Esophagus squamous epithelium (tissue), 5 donors: ENCODE data around the gene DLG5. TPM values are rescaled to one million over a fixed set of nuclear protein-coding genes. Genes with fewer than 3 reads are reported as not detected.

Source experiments
- DNase-seq: peaks from one replicate; lab custom pipeline; 2025; lab: John Stamatoyannopoulos, UW
- H3K27ac ChIP-seq, 4 donors: fragments of 200-600 bp; sonication (generic); one replicate each; pipeline ENCODE4 v1.5.1; 2016 to 2019; ENCODE audit warnings: mild to moderate bottlenecking in 1 of 4
- H3K27me3 ChIP-seq, 4 donors: fragments of 200-600 bp; sonication (generic); 1 replicate in 3 of 4; 2 replicates in 1 of 4; pipeline versions ENCODE4 v1.5.1 to v1.6.0; 2017 to 2021; ENCODE audit warnings: antibody characterized with exemption in 1 of 4
- H3K36me3 ChIP-seq, 3 donors: fragments of 200-600 bp; sonication (generic); one replicate each; pipeline ENCODE4 v1.5.1; 2016 to 2019
- H3K4me1 ChIP-seq, 3 donors: fragments of 200-600 bp; sonication (generic); one replicate each; pipeline ENCODE4 v1.5.1; 2017 to 2019
- H3K4me3 ChIP-seq, 4 donors: fragments of 200-600 bp; sonication (generic); 1 replicate in 3 of 4; 2 replicates in 1 of 4; pipeline ENCODE4 v1.5.1; 2016 to 2019; ENCODE audit warnings: mild to moderate bottlenecking in 2 of 4, moderate library complexity in 1 of 4
- H3K9me3 ChIP-seq, 3 donors: fragments of 200-600 bp; sonication (generic); one replicate each; pipeline ENCODE4 v1.5.1; 2016 to 2019
- POLR2A ChIP-seq, 4 donors: fragments of 450-650 bp; IDR thresholded peaks; one replicate each; pipeline ENCODE4 v1.6.1; 2017; ENCODE audit warnings: antibody characterized with exemption in 4 of 4, mild to moderate bottlenecking in 4 of 4, moderate library complexity in 3 of 4
- WGBS, 2 donors: methylation state at CpG; one replicate each; pipeline ENCODE4 v1.1.5; 2018; 5-methylcytosine and 5-hydroxymethylcytosine counted together
- intact Hi-C: fragments of 100-400 bp; cut with DNase I; formaldehyde crosslinking; loops from one replicate; pipeline ENCODE4 v1.15.0; 2022
- total RNA-seq, 4 donors: library from RNA; depleted of rRNA; stranded (reverse); fragments of >200 nt; gene quantifications; one replicate each; pipeline ENCODE4 v1.1.0, GENCODE V29; 2016
- TF ChIP-seq, protein P1 (sequence below), 6 experiments: fragments of 450-650 bp in 4 of 6; fragments of 200-600 bp in 2 of 6; sonication (generic) in 2 of 6; IDR thresholded peaks; one replicate each; pipeline ENCODE4 v1.5.1; 2016 to 2019; ENCODE audit warnings: antibody characterized with exemption in 6 of 6, mild to moderate bottlenecking in 4 of 6, moderate library complexity in 4 of 6
- donor health status: DM: yes; HTN: yes; CAD: no.

DLG5 gene
- total RNA-seq, 4 donors from 2014 or later: 34.1 to 50.9 (median 41.3) TPM

DNA sequence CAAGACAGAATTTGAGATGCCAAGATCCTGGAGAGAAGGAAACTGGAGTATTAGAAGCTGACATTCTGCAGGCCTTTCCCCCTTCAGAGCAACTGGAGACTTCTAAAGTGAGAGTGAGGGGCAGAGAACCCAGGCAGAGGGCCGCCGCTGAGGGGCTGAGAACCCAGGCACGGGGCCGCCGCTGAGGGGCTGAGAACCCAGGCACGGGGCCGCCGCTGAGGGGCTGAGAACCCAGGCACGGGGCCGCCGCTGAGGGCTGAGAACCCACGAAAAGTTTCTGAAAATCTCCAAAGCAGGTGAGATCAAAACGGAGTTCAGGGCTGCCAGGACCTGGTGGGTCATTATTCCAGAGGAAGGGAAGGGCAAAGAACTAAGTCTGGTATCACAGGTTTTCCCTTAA is 126.2 kb downstream of the DLG5 start:
- no peaks in the 10 kb centered on the region for H3K9me3 ChIP-seq
- 92 to 97% methylated on average over 13 of the region's 13 CpGs for WGBS, 2 donors
- H3K4me3 ChIP-seq: no peak overlapping the region
- no peak for DNase-seq
- peaks cover 6 to 98% (median 44%) of the 10 kb centered on the region in 3 donors for H3K36me3 ChIP-seq
- no peaks in the 10 kb centered on the region for H3K27me3 ChIP-seq
- TF ChIP-seq, protein P1, sequence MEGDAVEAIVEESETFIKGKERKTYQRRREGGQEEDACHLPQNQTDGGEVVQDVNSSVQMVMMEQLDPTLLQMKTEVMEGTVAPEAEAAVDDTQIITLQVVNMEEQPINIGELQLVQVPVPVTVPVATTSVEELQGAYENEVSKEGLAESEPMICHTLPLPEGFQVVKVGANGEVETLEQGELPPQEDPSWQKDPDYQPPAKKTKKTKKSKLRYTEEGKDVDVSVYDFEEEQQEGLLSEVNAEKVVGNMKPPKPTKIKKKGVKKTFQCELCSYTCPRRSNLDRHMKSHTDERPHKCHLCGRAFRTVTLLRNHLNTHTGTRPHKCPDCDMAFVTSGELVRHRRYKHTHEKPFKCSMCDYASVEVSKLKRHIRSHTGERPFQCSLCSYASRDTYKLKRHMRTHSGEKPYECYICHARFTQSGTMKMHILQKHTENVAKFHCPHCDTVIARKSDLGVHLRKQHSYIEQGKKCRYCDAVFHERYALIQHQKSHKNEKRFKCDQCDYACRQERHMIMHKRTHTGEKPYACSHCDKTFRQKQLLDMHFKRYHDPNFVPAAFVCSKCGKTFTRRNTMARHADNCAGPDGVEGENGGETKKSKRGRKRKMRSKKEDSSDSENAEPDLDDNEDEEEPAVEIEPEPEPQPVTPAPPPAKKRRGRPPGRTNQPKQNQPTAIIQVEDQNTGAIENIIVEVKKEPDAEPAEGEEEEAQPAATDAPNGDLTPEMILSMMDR (IDR thresholded peaks at IDR 0.05): no peak
- no peak for TF ChIP-seq POLR2A (IDR thresholded peaks at IDR 0.05)
- peaks cover 0 to 13% (median 6%) of the 10 kb centered on the region in 3 donors for H3K4me1 ChIP-seq
- intact Hi-C loops: no loop called here
- no peak overlapping the region for H3K27ac ChIP-seq

DNA sequence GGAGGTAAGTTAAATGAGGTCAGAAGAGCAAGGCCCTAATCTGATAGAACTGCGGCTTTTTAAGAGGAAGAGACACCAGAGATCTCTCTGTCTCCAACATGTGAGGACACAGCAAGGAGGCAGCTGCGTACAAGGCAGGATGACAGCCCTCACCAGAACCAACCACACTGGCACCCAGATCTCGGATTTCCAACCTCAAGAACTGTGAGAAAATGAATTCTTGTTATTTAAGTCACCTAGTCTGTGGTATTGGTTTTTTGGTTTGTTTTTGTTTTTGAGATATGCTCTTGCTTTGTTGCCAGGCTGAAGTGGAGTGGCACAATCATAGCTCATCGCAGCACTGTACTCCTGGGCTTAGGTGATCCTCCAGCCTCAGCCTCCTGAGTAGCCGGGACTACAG is 127.2 kb downstream of the DLG5 start:
- H3K4me1 ChIP-seq: peaks cover 0 to 13% (median 6%) of the 10 kb centered on the region in 3 donors
- DNase-seq: no peak
- 82 to 96% methylated on average over 4 to 5 of the region's 5 CpGs for WGBS, 2 donors
- peaks cover 9 to 98% (median 42%) of the 10 kb centered on the region in 3 donors for H3K36me3 ChIP-seq
- no peak overlapping the region for H3K27ac ChIP-seq
- H3K4me3 ChIP-seq: no peak overlapping the region
- H3K27me3 ChIP-seq: no peaks in the 10 kb centered on the region
- TF ChIP-seq POLR2A (IDR thresholded peaks at IDR 0.05): no peak
- TF ChIP-seq, protein P1 (IDR thresholded peaks at IDR 0.05): no peak
- no peaks in the 10 kb centered on the region for H3K9me3 ChIP-seq
- intact Hi-C loops: no loop called here

- WGBS, 2 donors: 87 to 88% methylated on average over 2 of the region's 2 CpGs
Measured at GRCh38 chr10:77798940-77799339, 127.6 kb downstream of the DLG5 start.

DNA sequence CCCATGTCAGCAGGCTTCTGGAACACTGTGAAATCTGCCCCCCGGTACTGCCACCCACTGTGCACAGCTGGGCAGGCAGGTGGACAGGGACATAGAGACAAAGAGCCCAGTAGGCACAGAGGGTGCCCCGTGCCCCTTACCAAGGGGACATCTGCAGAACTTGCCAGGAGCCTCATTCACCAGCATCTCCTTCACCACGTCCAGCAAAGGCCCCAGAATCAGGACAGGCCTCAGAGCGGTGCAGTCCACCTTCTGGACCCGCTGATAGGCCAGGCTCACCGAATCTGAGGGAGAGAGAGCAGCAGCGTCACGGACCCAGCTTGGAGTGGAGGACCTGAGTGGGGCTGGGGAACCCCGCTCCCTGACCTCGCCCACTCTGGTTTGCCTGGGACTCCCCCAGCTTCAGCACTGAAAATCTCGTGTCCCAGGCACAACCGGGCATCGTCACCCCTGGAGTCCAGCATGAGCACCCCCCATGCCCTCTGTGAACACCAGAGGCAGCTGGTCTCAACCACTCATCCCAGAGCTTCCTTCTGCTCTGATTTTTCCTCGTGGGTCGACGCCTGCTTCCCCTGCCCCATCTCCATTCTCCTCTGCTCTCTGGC is 130.1 kb downstream of the DLG5 start:
- Histone ChIP-seq H3K9me3 (no peaks in the 10 kb centered on the region), H3K4me3 (no peak overlapping the region), H3K27ac (no peak overlapping the region), H3K36me3 (peaks cover 25 to 98% (median 69%) of the 10 kb centered on the region in 3 donors), H3K27me3 (no peaks in the 10 kb centered on the region), H3K4me1 (peaks cover 0 to 2% (median 0%) of the 10 kb centered on the region in 3 donors)
- DNase-seq: no peak
- 69 to 97% methylated on average over 4 to 10 of the region's 16 CpGs for WGBS, 2 donors
- TF ChIP-seq, protein P1 (IDR thresholded peaks at IDR 0.05): no peak
- TF ChIP-seq POLR2A (IDR thresholded peaks at IDR 0.05): no peak
- intact Hi-C loops: no loop called here

More at GRCh38 chr10:77798940-77799339, 127.6 kb downstream of the DLG5 start:
- H3K9me3 ChIP-seq: no peaks in the 10 kb centered on the region
- H3K27me3 ChIP-seq: no peaks in the 10 kb centered on the region
- no peak overlapping the region for H3K4me3 ChIP-seq
- no peak overlapping the region for H3K27ac ChIP-seq
- no peak for TF ChIP-seq POLR2A (IDR thresholded peaks at IDR 0.05)
- TF ChIP-seq, protein P1 (IDR thresholded peaks at IDR 0.05): no peak
- peaks cover 9 to 98% (median 46%) of the 10 kb centered on the region in 3 donors for H3K36me3 ChIP-seq
- intact Hi-C loops: no loop called here
- no peak for DNase-seq
- H3K4me1 ChIP-seq: peaks cover 0 to 13% (median 6%) of the 10 kb centered on the region in 3 donors

GRCh38 chr10:77795426-77796055 is 131.0 kb downstream of the DLG5 start:
- Histone ChIP-seq H3K9me3 (no peaks in the 10 kb centered on the region), H3K4me3 (no peak overlapping the region), H3K36me3 (peaks cover 25 to 100% (median 71%) of the 10 kb centered on the region in 3 donors), H3K27ac (no peak overlapping the region), H3K27me3 (no peaks in the 10 kb centered on the region), H3K4me1 (no peaks in the 10 kb centered on the region)
- DNase-seq: no peak
- TF ChIP-seq, protein P1 (IDR thresholded peaks at IDR 0.05): no peak
- no peak for TF ChIP-seq POLR2A (IDR thresholded peaks at IDR 0.05)
- WGBS, 2 donors: 89% methylated on average over 5 of the region's 20 CpGs; no CpG with 5 or more reads in 1 of the 2 donors
- intact Hi-C loops: no loop called here
